Activated CD8-positive, alpha-beta memory T cell treated with anti-CD3 and anti-CD28 coated beads, Interleukin-2, amount 50 U/mL, for 1 hour (primary cell): ENCODE results near the gene ITPKC.
"Not testable (repeated sequence)": the region's sequence is repeated elsewhere in the genome, so short reads cannot be mapped to it uniquely, and the experiment has no call there.

Experiments used
- DNase-seq: peaks from one replicate; pipeline ENCODE4 v3.0.0-alpha.2; 2020; ENCODE audit errors: extremely low read depth

Gene ITPKC

GRCh38 chr19:40716031-40716481, 856 bp upstream of the ITPKC start:
- DNase-seq, result peak; percentile 73

DNA sequence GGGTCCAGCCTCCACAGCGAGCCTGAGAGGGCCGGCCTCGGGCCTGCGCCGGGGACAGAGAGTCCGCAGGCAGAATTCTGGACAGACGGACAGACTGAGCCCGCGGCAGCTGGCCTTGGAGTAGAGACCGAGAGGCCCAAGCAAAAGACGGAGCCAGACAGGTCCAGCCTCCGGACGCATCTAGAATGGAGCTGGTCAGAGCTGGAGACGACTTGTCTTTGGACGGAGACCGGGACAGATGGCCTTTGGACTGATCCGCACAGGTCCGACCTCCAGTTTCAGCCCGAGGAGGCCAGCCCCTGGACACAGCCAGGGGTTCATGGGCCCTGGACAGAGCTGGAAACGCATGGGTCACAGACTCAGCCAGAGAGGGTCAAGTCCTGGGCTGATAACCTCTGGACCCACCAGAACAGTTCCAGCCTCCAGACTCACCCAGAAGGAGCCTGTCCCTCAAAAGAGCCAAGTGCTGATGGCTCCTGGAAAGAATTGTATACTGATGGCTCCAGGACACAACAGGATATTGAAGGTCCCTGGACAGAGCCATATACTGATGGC, 490 bp downstream of the ITPKC start:
- DNase-seq, result no peak

- DNase-seq, result no peak
Observed at GRCh38 chr19:40717880-40718773, 1.2 kb downstream of the ITPKC start.

GRCh38 chr19:40718774-40719391, 2.0 kb downstream of the ITPKC start:
- DNase-seq, result no peak

GRCh38 chr19:40719414-40719894, 2.5 kb downstream of the ITPKC start:
- DNase-seq, result no peak

- no peak for DNase-seq
Observed at GRCh38 chr19:40721140-40721486, 4.2 kb downstream of the ITPKC start.

GRCh38 chr19:40721936-40722661, 5.2 kb downstream of the ITPKC start:
- DNase-seq, result no peak

DNA sequence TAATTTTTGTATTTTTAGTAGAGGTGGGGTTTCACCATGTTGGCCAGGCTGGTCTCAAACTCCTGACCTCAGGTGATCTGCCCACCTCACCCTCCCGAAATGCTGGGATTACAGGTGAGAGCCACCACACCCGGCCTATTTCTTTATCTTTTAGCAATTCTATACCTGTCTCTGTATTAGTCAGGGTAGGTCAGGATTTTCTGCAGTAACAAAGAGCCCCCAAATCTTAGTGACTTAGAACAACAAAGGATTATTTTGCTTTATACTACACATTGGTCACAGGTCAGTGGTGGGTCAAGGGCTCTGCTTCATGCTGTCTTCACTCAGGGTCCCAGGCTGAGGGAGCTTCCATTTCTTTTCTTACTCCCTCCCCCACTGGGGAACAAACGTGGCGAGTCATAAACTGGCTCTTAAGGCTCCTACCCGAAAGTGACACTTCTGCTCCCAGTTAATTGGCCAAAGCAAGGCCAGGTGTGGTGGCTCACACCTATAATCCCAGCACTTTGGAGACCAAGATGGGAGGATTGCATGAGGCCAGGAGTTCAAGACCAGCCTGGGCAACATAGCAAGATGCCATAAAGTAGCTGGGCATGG, 6.8 kb downstream of the ITPKC start:
- no peak for DNase-seq

DNA sequence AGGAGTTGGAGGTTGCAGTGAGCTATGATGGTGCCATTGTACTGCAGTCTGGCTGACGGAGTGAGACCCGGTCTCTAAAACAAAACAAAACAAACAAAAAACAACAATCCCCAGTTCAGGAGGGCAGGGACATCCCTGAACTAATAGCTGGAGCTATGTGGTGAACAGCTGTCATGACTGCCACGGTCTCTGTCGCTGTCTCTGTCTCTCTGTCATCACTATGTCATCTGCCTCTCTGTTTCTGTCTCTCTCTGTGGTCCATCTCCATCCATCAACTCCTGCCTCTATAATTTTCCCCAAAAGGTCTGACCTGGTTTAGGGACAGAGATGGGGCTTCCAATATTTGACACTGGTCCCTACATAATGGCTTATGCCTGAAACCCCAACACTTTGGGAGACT, 7.4 kb downstream of the ITPKC start:
- DNase-seq, result no peak

GRCh38 chr19:40724855-40725254, 7.9 kb downstream of the ITPKC start:
- no peak for DNase-seq

DNA sequence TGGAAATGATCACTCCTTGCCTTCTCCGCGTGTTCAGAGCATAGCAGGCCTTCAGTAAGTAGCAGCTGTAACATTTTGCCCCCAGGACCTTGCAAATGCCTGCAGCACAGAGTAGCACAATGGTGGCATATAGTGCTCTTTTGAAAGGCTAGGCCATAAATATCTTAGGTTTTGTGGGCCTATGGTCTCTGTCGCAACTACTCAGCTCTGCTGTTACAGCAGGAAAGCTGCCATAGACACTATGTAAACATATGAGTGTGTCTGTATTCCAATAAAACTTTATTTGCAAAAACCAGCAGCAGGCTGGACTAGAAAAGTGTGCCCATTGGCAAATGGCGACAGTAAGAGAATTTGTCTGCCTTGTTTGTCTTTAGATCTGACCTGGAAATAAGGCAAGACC, 9.4 kb downstream of the ITPKC start:
- DNase-seq, result no peak

DNA sequence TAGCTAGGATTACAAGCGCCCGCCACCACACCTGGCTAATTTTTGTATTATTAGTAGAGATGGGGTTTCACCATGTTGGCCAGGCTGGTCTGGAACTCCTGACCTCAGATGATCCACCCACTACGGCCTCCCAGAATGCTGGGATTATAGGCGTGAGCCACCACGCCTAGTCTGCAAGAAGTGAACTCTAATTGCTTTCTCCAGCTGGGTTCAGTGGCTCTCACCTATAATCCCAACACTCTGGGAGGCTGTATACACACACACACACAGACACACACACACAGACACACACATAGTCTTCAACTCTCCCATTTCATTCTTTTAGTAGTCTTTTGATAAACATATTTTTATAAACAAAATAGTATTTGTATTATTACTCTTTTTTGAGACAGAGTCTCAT, 13.2 kb downstream of the ITPKC start:
- DNase-seq, result not testable (repeated sequence)

GRCh38 chr19:40732304-40732703, 15.4 kb downstream of the ITPKC start:
- DNase-seq, result not testable (repeated sequence)

DNA sequence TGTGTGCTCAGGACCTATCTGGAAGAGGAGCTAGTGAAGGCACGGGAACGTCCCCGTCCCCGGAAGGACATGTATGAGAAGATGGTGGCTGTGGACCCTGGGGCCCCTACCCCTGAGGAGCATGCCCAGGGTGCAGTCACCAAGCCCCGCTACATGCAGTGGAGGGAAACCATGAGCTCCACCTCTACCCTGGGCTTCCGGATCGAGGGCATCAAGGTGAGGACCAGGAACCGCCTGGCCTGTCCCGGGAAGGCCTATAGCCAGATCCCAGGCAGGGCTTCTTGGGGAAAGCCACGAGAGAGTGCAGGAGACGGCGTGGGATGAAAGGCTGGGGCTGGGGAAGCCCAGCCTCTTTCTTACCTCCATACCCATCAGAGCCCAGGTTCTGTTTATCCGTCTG, 16.2 kb downstream of the ITPKC start:
- no peak for DNase-seq

- DNase-seq, result no peak
Observed at GRCh38 chr19:40735013-40735771, 18.3 kb downstream of the ITPKC start.

DNA sequence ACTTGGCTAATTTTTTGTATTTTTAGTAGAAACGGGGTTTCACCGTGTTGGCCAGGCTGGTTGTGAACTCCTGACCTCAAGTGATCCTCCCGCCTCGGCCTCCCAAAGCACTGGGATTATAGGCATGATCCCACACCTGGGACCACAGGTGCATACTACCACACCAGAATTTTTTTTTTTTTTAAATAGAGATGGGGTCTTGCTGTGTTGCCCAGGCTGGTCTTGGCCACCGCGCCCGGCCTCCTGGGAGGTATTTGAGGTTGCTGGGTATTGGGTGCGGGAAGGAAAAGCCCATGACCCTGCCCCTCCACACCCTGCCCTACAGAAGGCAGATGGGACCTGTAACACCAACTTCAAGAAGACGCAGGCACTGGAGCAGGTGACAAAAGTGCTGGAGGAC, 19.7 kb downstream of the ITPKC start:
- DNase-seq, result no peak

- DNase-seq, result no peak
Observed at GRCh38 chr19:40737102-40737644, 20.3 kb downstream of the ITPKC start.

GRCh38 chr19:40739030-40739839, 22.3 kb downstream of the ITPKC start:
- no peak for DNase-seq

DNA sequence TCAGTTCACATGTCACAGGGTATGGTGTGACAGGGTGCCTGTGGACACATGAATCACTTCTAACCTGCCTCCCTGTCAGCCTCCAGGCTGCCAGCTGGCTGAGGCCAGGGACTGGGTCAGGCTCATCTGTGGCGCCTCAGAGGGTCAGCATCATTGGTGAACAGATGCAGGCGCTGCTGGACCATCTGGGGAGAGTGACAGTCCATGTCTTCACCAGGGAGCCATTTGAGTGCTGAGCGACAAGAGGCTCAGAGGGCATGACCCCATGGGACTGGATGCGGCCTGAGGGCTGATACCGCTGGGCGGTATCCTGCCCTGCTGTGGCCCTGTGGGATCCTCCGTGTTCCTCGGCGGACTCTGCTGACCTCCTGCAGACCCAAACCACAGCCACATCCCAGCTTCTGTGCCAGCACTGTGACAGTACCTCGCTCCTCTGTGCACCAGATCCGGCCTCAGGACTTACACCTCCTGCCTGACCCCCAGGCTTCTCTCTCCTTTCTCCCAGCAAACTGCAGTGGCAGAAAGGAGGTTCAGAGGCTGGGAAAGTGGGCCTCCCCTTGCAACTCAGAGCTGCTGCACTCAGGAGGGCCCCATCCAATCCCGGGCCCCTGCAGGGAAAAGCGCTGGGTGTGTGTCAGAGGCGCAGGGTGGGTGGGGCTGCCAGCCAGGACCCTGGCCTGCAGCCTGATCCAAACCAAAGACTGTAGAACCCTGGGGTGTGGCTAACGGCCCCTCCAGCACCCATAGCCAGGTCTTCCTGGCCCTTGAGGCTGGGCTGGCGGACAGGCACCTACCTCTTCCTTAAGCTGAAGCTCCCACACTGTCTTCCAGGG, 23.2 kb downstream of the ITPKC start:
- DNase-seq, result no peak
